HPDE6-E6E7 (cell line): ENCODE results near the gene ACER3.
"Not testable (repeated sequence)": the region's sequence is repeated elsewhere in the genome, so short reads cannot be mapped to it uniquely, and the experiment has no call there.

Source experiments
- DNase-seq: peaks from one replicate; pipeline ENCODE4 v3.0.0; 2011; ENCODE audit warnings: missing footprints; ENCODE audit errors: extremely low spot score

ACER3 gene

DNA sequence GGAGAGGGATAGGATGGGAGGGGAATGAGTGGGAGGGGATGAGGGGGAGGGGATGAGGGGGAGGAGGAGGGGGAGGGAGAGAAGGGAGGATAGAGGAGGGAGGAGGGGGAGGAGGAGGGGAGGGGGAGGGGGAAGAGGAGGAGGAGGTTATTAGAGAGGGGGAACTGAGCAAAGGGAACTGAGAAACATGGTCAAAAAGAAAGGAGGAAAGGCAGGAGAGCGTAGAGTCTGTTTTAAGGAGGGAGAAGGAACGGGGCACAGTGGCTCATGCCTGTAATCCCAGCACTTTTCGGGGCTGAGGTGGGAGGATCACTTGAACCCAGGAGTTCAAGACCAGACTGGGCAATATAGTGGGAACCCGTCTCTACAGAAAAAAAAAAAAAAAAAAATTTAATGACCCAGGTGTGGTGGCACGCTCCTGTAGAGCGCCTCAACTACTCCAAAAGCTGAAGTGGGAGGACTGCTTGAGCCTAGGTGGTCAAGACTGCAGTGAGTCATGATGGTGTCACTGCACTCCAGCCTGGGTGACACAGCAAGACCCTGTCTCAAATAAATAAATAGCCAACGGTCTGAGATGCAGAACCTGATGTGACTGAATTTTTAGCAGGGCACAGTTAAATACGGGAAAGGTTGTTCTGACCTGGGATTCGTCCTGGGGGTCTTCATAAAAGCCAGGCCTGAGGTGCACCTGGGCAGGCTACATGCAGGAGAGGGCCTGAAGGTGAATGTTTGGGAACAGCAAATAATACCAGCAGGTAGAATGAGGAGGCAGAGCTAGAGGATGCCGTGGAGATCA, 177.5 kb downstream of the ACER3 start:
- no peak for DNase-seq

DNA sequence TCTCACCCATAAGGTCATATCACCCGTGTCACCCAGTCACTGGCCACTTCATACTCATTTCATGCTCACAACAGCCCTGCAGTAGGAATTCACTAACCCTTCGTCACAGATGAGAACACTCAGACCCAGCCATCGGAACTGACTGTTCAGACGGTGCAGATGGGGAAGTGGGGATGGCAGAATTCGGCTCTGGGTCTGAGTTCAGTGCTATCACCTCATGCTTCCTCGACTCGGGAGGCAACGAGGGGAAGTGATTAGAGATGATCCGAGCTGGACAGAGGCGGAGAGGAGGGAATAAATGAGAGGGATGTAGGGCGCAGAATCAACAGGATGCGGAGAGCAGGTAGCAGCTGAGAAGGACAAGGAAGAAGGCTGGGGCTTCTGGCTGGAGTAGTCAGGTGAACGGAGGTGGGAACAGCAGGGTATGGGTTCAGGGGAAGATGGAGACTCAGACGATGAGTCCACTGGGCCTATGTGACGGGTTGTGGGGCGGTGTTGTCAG, 178.2 kb downstream of the ACER3 start:
- no peak for DNase-seq

DNA sequence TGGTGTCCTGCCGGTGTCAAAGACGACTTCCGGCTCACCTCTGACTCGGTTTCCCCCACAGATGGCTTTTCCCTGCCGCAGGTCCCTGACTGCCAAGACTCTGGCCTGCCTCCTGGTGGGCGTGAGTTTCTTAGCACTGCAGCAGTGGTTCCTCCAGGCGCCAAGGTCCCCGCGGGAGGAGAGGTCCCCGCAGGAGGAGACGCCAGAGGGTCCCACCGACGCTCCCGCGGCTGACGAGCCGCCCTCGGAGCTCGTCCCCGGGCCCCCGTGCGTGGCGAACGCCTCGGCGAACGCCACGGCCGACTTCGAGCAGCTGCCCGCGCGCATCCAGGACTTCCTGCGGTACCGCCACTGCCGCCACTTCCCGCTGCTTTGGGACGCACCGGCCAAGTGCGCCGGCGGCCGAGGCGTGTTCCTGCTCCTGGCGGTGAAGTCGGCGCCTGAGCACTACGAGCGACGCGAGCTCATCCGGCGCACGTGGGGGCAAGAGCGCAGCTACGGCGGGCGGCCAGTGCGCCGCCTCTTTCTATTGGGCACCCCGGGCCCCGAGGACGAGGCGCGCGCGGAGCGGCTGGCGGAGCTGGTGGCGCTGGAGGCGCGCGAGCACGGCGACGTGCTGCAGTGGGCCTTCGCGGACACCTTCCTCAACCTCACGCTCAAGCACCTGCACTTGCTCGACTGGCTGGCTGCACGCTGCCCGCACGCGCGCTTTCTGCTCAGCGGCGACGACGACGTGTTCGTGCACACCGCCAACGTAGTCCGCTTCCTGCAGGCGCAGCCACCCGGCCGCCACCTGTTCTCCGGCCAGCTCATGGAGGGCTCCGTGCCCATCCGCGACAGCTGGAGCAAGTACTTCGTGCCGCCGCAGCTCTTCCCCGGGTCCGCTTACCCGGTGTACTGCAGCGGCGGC, 179.0 kb downstream of the ACER3 start:
- no peak for DNase-seq

- DNase-seq: no peak
These were observed 179.7 kb downstream of the ACER3 start for GRCh38 chr11:77040401-77040777.

DNA sequence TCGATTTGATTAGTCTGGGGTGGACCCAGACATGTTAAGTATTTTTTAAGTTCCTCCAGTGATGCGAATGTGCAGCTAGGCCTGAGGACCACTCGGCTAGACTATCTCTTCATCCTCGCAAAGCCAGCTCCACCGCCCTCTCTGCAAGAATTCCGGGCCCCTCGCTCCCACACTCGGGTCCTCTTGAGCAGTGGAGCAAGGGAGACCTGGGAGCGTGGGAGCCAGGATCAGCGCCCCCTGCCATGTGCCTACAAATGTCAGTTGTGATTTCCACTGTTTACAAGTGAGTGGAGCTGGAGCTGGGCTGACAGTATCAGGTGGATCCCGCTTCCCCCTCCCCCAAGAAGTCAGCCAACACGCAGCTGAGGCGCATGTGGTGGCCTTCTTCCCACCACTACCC, 180.2 kb downstream of the ACER3 start:
- no peak for DNase-seq

DNA sequence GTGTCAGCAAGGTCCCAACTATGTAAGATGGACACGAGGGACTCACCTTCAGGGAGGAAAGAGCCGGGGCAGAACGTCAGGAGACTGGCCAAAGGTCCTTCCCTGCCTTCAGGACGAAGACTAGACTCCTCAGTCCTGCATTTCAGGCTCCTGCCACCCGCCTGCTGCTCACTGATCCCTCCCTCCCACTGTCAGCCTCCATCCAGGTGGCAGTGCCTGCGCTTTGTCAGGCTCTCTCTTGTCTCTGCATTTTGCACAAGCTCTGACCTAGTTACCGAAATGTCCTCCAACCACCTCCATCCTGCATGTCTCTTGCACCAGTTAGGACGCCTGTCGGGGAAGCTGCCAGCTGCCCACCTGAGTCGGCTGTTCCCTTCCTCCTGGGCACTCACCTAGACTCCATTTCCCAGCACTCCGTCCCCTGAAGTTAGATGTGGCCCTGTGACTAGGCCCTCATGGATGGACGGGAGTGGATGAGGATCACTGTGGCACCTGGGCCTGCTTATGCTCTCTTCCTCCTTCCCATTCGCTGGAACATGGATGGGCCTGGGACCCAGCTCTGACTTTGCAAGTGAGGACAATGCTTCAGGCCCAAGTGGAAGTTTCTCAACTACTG, 181.5 kb downstream of the ACER3 start:
- no peak for DNase-seq

DNA sequence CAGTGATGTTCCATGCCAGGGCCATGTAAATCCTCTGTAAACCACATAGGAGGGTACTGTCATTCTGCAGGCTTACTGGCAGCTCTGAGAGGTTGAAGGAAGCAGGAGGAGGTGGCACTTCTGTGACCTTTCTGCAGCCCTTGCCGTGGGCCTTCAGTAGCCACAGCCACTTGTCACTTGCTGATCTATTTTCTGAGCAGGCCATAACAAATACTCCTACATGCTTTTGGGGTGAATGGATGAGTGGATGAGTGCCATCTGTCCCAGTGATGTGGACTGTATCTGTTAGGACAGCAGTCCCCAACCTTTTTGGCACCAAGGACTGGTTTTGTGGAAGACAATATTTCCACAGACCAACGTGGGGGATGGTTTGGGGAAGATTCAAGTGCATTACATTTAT, 183.6 kb downstream of the ACER3 start:
- DNase-seq: no peak

DNA sequence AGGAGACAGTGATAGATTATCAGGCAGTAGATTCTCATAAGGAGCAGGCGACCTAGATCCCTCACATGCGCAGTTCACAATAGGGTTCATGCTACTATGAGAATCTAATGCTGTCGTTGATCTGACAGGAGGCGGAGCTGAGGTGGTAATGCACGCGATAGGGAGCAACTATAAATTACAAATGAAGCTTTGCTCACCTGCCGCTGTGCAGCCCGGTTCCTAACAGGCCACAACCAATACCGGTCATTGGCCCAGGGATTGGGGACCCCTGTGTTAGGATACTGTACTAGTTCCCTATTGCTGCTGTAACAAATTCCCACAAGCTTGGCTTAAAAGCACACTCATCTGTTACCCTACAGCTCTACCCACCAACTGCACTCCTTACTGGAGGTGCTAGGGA, 184.2 kb downstream of the ACER3 start:
- DNase-seq: no peak

- peak; percentile 79 for DNase-seq
These were observed 185.4 kb downstream of the ACER3 start for GRCh38 chr11:77046060-77046501.

DNA sequence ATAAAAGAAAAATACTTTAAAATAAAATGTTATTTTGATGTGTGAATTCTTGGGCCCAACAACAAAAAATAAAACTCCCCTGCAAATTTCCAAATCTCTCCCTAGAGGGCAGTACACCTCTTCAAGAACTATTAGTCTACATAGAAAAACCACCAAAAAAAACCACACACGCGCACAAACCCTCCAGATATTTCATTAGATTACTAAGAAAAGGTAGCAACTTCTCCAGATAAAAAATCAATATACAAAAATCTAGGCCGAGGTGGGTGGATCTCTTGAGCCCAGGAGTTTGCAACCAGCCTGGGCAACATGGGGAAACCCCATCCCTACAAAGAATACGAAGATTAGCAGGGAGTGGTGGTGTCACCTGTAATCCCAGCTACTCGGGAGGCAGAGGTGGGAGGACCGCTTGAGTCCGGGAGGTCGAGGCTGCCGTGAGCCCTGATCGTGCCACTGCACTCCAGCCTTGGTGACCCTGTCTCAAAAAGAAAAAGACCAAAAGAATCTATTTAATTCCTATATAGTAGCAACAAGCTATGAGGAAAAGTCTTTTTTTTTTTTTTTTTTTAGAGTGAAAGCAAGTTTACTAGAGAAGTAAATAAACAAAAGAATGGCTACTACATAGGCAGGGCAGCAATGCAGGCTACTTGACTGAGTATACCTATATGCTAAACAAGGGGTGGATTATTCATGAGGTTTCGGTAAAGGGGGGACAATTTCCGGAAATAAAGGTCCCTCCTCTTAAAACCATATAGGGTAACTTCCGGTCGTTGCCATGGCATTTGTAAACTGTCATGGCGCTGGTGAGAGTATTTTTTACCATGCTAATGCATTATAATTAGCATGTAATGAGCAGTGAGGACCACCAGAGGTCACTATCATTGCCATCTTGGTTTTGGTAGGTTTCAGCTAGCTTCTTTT, 186.5 kb downstream of the ACER3 start:
- DNase-seq: no peak

DNA sequence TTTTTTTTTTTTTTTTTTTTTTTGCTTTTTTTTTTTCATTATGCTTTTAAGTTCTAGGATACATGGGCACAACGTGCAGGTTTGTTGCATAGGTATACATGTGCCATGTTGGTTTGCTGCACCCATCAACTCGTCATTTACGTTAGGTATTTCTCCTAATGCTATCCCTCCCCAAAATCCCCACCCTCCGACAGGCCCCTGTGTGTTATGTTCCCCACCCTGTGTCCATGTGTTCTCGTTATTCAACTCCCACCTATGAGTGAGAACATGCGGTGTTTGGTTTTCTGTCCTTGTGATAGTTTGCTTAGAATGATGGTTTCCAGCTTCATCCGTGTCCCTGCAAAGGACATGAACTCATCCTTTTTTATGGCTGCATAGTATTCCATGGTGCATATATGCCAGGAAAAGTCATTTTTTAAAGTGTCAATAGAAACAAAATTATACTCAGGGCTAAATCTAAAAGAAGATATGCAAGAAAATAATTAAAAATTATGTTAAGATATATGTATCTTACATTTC, 187.3 kb downstream of the ACER3 start:
- DNase-seq: not testable (repeated sequence)

DNA sequence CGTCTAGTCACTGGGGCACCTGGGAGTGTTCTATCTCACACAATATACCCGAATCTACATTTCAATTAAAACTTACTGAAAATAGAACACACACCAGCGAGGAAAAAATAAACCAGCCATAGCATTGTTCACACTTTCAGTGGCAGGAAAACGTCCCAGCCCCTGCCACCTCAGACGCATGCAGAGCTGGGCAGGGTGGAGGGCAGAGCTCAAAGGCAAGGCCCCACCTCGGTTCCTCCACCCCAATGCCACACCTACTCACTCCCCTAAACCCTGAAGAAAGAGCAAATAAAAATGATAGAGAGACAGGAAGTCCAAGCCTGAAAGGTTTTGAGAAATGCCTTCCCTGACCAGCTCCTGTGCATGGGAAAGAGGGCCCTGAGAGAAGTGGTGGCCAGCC, 188.3 kb downstream of the ACER3 start:
- no peak for DNase-seq

DNA sequence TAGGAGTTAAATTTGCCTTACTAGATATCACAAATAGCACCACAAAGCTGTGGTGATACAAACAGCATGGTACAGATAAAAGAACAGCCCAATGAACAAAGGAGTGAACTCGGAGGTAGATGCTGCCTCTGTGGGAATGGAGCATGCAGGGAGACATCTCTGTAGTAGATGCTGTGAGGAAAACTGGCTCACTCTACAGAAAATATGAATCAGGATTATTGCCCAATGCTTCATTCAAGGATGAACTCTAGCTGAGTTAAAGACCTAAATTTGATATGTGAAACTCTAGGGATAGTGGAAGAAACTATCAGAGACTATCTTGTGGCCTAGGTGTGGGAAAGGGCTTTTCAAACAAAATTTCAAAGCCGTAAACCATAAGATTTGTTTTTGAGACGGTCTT, 190.8 kb downstream of the ACER3 start:
- DNase-seq: no peak

DNA sequence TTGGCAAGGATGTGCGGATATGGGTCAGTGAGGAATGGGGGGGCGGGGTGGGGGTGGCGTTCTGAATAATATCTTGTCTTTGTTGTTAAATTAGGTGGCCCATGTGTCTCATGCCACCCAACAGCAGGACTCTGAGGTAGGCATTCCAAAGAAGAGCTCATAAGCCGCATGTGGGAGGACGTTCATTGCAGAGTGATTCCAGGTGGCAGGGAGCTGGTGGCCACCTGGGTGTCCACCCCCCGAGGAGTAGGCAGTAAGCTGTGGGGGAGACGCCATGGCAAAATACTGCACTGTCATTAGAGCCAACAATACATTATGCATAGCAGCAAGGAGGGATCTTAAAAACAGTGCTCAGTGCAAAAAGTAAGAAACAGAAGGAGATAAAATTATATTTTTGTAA, 191.8 kb downstream of the ACER3 start:
- DNase-seq: no peak

DNA sequence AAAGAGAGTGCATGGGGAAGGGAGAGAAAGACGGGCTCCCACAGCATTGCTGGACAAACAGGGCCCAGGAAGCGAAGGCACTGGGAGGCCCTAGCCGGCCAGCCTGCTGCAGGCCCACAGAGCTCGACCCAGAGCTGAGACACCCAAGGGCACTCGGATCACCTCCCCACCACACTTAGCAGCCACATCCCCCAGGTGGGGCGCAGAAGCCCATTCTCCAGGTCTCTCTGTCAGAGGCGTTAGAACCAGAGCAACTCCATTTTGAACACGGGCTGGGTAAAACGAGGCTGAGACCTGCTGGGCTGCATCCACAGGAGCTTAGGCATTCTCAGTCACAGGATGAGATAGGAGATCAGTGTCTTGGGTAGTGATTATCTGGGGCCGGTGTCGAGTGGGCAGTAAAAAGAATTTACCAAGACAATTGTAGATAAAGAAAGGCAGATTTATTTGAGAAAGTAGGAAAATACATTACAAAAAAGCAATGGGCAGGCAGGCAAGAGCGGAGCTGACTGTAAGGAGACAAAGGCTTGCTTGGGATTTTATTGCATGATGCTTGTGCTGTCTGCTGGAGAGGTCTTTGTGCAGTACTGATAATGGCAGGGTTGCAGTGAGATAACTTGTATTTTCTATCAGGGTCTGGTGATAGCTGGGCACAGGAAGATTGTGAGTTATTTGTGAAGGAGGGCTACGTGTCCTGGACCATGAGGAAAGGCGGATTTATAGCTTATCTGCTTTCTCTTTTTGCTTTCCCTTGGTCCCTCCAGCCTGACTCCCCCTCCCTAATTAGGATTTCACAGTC, 192.7 kb downstream of the ACER3 start:
- no peak for DNase-seq

DNA sequence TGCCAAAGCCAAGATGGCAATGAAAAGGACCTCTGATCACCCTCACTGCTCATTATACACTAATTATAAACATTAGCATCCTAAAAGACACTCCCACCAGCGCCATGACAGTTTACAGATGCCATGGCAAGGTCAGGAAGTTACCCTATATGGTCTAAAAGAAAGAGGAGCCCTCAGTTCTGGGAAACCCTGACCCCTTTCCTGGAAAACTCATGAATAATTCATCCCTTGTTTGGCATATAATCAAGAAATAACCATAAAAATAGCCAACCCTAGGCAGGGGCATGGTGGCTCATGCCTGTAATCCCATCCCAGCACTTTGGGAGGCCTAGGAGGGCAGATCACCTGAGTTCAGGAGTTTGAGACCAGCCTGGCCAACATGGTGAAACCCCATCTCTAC, 193.4 kb downstream of the ACER3 start:
- DNase-seq: no peak

GRCh38 chr11:77055101-77055561, 194.4 kb downstream of the ACER3 start:
- DNase-seq: no peak

- no peak for DNase-seq
These were observed 195.2 kb downstream of the ACER3 start for GRCh38 chr11:77055913-77056312.

GRCh38 chr11:77056814-77057402, 196.2 kb downstream of the ACER3 start:
- no peak for DNase-seq
